ENCODE results near the gene EXOSC6.
"Not testable (repeated sequence)": the region's sequence is repeated elsewhere in the genome, so short reads cannot be mapped to it uniquely, and the experiment has no call there.

EXOSC6 gene

DNA sequence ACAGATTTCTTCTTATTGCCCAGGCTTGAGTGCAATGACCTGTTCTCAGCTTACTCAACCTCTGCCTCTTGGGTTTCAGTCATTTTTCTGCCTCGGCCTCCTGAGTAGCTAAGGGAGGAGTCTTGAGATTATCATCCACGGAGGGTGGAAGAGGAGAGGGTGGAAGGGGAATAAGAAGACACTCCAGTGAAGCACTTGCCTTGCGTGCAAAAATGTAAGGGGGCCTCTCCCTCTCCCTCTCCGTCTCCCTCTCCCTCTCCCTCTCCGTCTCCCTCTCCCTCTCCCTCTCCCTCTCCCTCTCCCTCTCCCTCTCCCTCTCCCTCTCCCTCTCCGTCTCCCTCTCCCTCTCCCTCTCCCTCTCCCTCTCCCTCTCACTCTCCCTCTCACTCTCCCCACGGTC is 48.2 kb downstream of the EXOSC6 start:
- H3K27ac ChIP-seq; DNase-seq (ENCODE audit: low read depth, low spot score): not testable (repeated sequence)

DNA sequence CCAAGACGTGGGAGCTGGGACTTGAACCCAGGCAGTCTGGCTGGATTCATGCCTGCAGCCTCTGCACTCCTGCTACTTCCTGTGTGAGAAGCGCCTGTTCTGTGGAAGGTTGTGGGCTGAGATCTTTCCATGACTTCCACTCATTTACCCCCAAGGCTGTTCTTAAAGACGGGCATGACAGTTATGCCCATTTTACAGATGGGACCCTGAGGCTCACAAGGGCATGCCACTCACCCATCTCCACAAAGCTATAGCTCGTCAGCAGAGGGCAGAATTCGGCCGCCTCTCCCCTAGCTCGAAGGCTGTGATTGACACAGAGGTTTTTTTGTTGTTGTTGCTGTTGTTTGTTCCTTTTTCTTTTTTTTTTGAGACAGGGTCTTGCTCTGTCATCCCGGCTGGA is 51.7 kb downstream of the EXOSC6 start:
- not testable (repeated sequence) for DNase-seq (ENCODE audit: low read depth, low spot score); H3K27ac ChIP-seq

DNA sequence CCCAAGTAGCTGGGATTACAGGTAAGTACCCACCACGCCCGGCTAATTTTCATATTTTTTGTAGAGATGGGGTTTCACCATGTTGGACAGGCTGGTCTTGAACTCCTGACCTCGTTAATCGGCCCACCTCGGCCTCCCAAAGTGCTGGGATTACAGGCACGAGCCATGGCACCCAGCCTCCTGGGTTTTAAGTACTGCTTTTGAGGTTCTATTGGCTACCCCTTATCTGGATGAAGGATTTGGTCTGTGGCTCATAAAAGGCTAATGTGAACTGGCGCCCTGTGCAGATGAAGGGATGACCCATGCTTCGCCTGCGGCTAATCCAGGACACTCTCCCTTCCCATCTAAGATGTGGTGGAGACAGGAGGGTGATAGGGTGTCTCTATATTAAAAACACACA is 52.6 kb downstream of the EXOSC6 start:
- H3K27ac ChIP-seq; DNase-seq (ENCODE audit: low read depth, low spot score): not testable (repeated sequence)

DNA sequence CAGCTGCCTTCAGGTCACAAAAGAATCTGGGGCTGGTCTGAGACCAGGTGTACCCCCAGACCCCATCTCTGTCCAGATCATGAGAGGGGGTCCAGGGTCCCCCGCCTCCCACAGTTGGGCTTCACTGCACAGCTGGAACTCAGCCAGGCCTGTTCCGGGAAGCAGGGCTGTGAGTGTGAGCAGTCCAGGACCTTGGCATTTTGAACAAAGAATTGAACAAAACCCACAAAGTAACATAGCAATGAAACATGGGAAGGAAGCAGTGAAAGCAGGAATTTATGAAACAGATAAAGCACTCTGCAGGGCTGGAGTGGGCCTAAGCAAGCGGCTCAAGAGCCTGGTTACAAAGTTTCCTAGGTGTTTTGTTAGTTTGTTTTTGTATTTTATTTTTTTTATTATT is 53.1 kb downstream of the EXOSC6 start:
- not testable (repeated sequence) for H3K27ac ChIP-seq; DNase-seq (ENCODE audit: low read depth, low spot score)

DNA sequence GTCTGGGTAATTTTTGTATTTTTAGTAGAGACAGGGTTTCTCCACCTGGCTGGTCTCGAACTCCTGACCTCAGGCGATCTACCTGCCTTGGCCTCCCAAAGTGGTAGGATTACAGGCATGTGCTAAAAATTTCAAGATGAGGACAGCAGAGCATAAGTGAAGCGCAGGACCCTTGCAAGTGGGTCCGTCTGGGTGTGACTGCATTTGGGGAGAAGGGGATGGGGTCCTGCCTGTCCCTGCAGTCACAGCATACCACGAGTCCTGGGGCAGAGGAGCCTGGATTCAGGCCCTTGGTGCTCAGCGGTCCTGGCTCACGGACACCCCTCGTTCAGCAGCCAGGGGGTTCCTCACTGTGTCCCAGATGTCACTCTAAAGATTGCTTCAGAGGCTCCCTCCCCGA is 53.5 kb downstream of the EXOSC6 start:
- not testable (repeated sequence) for DNase-seq (ENCODE audit: low read depth, low spot score); H3K27ac ChIP-seq

DNA sequence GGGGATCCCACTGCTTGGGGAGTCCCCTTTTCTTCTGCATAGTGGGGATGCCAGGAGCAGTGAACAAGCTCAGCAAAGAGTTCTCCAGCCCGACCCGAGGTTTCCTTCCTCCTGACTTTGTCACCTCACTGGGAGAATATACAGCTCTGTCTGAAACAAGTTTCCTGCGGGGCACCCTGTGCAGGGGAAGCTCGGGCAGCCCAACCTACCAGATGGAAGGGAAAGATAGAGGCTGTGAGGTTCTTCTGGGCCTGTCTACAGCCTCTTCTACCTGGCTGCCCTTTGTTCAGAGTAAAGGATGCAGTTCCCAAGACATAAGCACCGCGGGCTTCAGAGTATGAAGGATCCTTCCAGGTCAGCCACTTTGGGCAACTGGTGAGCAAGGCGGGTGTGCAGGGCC is 54.1 kb downstream of the EXOSC6 start:
- DNase-seq (ENCODE audit: low read depth, low spot score) = not testable (repeated sequence)

More for the DNA sequence above, 54.1 kb downstream of the EXOSC6 start:
- not testable (repeated sequence) for H3K27ac ChIP-seq

All from epithelial cell of prostate (primary cell).